Measurements from ENCODE around the gene VTI1A. TPM values are rescaled to one million over a fixed set of nuclear protein-coding genes. Genes with fewer than 3 reads are reported as not detected.

Gene VTI1A
- polyA plus RNA-seq, 1 of the 3 experiments (the other 2 are of a cell fraction): 8.3 TPM

- no peaks in the 10 kb centered on the region for H3K27me3 ChIP-seq (ENCODE audit: insufficient read depth)
- 80% methylated on average over 1 of the region's 1 CpG for WGBS (ENCODE audit: low lambda C conversion rate)
- no peak overlapping the region for H3K4me2 ChIP-seq
- no peak overlapping the region for H3K27ac ChIP-seq (ENCODE audit: low read depth in 2 of 2, low read length in 1 of 2)
- no peak for DNase-seq
- peaks cover 6% of the 10 kb centered on the region; the same call in 1 of the 2 replicates for H3K79me2 ChIP-seq (ENCODE audit: insufficient read depth)
- TF ChIP-seq GATA2 (CRISPR knock-in tag; IDR thresholded peaks at IDR 0.05) (no peak), ZBTB33 (IDR thresholded peaks at IDR 0.05; ENCODE audit: borderline replicate concordance, low read depth) (no peak), ELF1 (IDR thresholded peaks at IDR 0.05) (no peak), EP300 (IDR thresholded peaks at IDR 0.05; ENCODE audit: borderline replicate concordance in 1 of 2, low read depth in 1 of 2, low read length in 1 of 2) (no peak), POLR2AphosphoS5 (IDR thresholded peaks at IDR 0.05; ENCODE audit: low read depth, low read length) (no peak), MEF2A (IDR thresholded peaks at IDR 0.05; ENCODE audit: borderline replicate concordance, low read depth) (no peak), MXI1 (IDR thresholded peaks at IDR 0.05; ENCODE audit: low read depth, low read length) (no peak), EZH2phosphoT487 (IDR thresholded peaks at IDR 0.05; ENCODE audit: borderline replicate concordance, low read depth) (no peak), MAX (IDR thresholded peaks at IDR 0.05; ENCODE audit: low read depth) (no peak), TAF1 (IDR thresholded peaks at IDR 0.05; ENCODE audit: borderline replicate concordance, low read depth, low read length) (no peak), REST (IDR thresholded peaks at IDR 0.05; ENCODE audit: low read depth, low read length) (no peak), FOXJ3 (CRISPR knock-in tag; IDR thresholded peaks at IDR 0.05) (no peak), YY1 (IDR thresholded peaks at IDR 0.05; ENCODE audit: low read depth) (no peak), RAD21 (IDR thresholded peaks at IDR 0.05; ENCODE audit: low read length) (no peak), RXRA (IDR thresholded peaks at IDR 0.05; ENCODE audit: borderline replicate concordance, low read depth) (no peak), SMC3 (IDR thresholded peaks at IDR 0.05; ENCODE audit: low read depth, low read length) (no peak)
- H2AFZ ChIP-seq (ENCODE audit: low read depth): no peak overlapping the region
- H3K4me3 ChIP-seq (ENCODE audit: low read depth in 2 of 2, low read length in 1 of 2): no peak overlapping the region
- no peaks in the 10 kb centered on the region for H3K9me2 ChIP-seq
- CTCF ChIA-PET: interaction anchor here (0.8 kb wide), 1 partner anchor 857 kb away, joined by 3 read pairs; no protein-coding TSS in a partner anchor
- H3K9me3 ChIP-seq: no peaks in the 10 kb centered on the region
- no peak overlapping the region for H3K9ac ChIP-seq
- POLR2A ChIA-PET: no interaction called here
- H4K20me1 ChIP-seq (ENCODE audit: insufficient read depth): no peaks in the 10 kb centered on the region
- peaks cover 3% of the 10 kb centered on the region for H3F3A ChIP-seq (replicated peaks; ENCODE audit: insufficient read depth)
- H3K36me3 ChIP-seq (replicated peaks in 1 of 2; ENCODE audit: control insufficient read depth in 1 of 2, insufficient read depth in 2 of 2, low read length in 1 of 2): peaks cover 0 to 5% of the 10 kb centered on the region in 2 experiments
- H3K4me1 ChIP-seq (ENCODE audit: control insufficient read depth in 1 of 2, insufficient read depth in 2 of 2, low read depth in 1 of 2, low read length in 1 of 2): peaks cover 0 to 15% of the 10 kb centered on the region in 2 experiments; a peak in 1 of 4 replicates
Measured at GRCh38 chr10:112528235-112528634, 81.2 kb downstream of the VTI1A start.
